GM12873 (cell line): ENCODE data around the gene CLCN5.
A peak's percentile ranks its signal among the peaks of the same experiment; 100 is the strongest.

Experiments
- CTCF ChIP-seq: IDR thresholded peaks from 2 replicates; pipeline ENCODE4 v1.5.1; 2012; ENCODE audit warnings: low read depth, mild to moderate bottlenecking, moderate library complexity, low read length, control low read depth; ENCODE audit not compliant: insufficient read depth; ENCODE audit errors: missing control alignments

CLCN5 gene

GRCh38 chrX:50082741-50083140, 160.3 kb downstream of the CLCN5 start:
- no peak for TF ChIP-seq CTCF

GRCh38 chrX:50088645-50089044, 166.2 kb downstream of the CLCN5 start:
- TF ChIP-seq CTCF = no peak

DNA sequence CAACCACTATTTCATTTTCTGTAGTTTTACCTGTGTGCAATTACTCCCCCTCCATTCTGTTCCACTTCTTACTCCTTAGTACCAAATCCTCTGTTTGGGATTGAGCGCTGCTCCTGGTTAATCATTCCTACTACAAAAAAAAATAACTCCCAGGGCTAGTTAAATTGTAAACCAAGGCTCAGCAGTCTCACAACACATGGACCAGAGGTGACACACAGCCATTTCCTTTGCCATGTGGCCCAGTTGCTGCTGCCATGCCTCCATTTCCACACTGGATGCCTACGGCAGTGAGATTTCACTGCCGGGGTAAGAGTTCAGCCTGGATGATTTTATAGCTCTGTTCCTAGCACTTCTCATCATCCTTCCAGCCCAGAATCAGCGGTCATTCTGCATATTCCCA, 171.2 kb downstream of the CLCN5 start:
- no peak for TF ChIP-seq CTCF

DNA sequence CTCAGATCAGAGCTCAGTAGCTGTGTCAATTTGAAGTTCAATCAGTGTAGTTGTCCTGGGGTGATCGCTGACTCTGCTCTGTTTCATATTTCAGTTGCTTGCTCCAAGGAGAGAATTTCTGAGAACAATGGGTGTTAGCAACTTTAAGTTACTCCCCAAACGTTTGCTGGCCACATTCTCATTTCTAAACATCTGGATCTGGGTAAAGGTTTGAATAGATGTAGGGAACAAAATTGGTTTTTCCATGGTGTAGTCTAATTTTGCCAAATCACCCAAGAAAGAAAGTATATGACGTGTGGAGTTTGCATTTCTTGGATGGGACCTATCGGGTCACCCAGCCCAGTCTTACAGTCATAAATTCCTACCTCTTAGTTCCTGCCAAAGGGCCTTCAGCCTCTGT, 174.7 kb downstream of the CLCN5 start:
- TF ChIP-seq CTCF = no peak

DNA sequence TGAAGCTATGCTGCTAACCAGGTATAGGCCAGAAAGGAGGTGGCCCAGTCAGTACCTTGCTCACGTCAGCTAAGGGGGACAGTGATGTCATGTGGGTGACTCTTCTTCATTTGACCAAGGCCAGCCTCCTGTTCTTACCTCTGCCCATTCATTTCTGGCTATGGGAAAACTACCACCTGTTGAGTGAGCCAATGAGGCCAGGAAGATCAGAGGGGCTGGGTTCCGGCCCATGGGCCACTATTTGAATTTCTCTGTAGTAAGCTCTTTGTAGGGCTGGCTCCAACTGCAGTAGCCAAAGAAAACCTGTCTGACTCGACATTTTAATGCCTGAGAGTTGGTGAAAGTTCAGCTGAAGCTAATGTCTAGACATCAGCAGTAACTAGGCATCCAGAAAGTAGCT, 175.8 kb downstream of the CLCN5 start:
- TF ChIP-seq CTCF = no peak

DNA sequence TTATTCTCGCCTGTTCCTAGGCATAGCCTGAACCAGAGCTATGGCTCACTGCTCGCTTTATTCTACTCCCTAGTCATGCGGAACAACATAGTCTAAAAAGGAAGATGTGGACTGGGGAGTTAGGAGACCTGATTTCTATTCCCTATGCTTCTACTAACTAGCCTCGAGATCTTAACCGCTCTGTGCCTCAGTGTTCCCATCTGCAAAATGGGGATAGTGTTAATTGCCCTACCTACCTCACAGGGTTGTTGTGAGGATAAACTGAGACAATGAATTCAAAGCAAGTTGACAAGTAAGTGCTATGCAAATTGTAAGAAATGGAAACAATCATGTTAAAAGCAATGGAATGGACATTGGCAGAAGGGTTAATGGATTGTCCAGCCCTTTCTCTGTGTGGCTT, 176.4 kb downstream of the CLCN5 start:
- no peak for TF ChIP-seq CTCF

DNA sequence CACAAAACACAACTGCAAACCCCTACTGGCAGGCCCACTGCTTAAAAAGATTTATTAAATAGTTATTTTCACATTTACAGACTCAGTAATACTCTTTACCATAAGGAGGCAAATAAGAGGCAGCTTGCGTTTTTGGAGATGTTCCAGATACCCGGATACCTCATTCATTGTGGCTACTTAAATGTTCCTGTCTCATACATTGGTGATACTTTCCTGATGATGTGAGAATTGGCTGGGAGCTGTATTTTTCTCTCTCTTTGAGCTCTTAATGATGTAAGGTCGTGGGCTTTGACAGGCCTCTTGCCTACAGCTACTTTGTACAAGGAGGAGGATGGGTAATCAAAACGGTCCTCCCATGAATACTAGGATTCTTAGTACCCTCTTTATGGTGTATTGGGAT, 176.9 kb downstream of the CLCN5 start:
- no peak for TF ChIP-seq CTCF

GRCh38 chrX:50100188-50100587, 177.8 kb downstream of the CLCN5 start:
- peak; percentile 24 for TF ChIP-seq CTCF
